ENCODE data around the gene RUNX3.

Gene RUNX3

DNA sequence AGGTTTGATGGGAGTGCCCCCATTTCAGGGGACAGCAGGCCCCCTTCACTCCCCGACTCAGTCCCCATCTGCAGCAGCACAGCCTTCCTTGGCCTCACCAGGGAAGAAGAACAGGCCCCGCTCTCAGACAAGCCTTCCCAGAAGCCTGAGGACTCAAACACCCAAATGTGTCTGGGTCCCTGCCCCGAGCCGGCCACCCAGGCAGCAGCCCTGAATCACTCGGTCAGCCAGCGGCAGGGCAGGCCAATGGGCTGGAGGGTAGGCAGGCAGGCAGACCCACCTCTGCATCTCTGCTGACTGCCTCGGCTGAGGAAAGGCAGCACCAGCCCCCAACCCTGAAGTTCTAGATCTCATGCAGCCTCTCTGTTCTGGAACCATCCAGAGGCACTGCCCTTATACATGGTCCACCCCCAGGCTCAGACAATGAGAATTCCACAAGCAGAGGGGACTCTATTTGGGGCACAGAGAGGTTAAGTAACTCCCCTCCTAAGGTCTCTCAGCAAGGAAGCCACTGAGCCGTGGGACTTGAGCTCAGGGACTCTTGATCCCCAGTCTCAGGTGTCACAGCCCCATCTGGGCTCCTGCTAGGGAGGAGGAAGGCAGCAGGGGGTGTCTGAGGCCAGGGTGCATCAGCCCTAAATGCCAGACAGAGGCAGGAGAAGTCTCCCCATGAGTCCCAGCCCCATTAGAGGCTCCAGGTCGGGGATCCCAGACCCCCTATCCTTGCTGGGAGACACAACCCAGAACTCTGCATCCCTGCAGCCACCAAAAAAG lies 33.2 kb upstream of the RUNX3 start:
- DNase-seq = peak; percentile 51 to 53

DNA sequence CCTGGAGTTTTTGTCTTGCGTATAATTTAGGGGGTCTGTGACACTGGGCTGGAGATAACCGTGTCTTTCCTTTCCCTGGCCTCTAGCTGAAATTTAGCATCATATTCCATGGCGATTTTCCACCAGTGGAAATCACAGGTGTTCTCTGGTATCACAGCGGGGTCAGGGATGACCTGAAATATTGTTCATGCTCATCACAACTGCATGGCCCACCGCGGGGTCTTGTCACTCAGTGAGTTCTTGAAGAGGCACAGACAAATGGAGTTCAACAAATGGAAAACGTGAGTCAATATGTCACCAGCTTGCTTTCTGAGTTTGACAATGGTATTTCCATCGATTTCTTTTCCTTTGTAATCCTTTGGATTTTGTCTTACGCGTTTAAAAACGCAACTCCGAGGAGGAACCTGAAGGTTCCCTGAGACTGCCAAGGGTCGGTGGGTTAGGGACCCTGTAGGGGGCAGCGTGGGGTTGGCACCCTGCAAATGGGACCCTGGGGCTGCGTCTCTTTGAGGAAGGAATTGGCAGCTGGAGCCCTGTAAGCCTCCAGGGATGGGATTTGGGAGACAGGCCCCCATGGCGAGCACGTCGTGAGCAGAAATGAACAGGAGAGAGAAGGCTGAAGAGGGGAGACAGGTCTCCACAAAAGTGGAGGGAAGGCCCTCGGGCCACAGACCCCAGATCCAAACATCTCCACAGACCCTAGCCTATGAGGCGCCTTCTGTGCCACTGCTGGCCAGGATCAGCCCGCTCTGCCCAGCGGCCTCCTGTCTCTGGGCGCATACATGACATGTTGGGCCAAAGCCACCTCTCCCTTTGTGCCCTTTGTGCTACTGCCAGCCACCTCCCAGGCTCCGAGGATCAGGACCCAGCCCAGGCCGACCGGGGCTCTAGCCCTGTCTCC lies 32.1 kb upstream of the RUNX3 start:
- no peak for DNase-seq

DNA sequence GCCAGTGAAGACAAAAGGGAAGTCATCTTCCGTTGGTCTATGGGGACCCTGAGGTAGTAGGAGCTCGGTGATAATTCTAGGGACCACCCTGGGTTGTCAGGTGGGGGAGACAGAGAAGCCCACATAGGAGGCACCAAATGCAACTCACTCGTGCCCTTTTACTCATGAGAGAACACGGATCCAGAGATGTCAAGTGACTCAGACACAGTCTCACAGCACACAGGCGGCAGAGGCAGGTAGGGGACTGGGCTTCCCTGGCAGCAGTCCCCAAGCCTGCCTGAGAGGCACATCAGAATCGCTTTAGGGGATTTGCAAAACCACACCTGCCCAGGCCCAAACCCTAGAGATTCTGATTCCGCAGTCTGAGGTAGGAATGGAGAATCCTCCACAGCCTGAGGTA lies 31.3 kb upstream of the RUNX3 start:
- DNase-seq = no peak

DNA sequence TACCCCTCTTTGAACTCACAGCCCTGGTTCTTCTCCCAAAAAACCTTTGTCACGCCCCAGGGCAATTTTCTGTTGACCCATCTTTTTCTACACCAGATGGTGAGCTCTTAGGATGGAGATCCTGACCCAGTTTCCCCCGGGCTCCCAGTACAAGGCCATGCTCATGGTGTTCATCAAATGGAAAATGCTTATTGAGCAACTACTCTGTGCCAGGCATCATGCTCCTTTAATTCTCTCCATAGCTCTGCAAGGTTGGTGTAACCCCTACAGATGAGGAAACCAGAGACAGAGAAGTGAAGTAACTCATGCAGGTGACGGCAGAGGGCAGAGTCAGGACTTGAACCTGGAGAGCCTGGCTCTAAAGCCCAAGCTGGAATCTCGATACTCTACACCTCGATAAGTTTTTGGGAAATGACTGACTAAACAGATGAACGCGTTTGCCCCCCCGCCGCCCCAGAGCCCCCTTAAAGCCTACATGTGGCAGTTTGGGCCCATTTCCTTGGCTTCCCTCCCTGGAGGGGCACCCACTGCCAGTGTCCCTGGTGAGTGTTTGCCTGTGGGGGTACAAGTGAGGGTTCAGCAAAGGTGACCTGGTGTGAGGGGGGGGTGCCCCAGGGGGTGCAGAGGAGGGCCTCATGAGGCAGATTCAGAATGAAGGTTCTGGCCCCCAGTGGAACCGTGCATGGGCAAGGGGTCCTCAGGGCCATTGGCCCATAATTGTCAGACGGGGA lies 30.2 kb upstream of the RUNX3 start:
- DNase-seq = no peak

DNA sequence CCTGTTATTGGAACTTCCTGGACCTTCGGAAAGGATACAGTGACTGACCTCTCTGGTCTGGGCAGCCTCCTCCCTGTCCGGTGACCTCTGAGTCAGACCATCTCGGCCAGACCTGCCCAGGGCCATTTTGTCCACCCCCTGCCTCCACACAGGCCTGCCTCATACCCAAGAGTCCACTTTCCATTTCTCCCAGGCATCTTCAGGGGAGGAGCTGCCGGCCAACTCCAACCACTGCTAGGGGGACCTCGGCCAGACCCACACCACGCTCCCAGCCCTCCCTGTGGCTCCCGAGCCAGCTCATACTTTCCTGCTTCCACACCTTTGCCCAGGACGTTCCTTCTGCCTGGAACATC lies 29.5 kb upstream of the RUNX3 start:
- no peak for DNase-seq

DNA sequence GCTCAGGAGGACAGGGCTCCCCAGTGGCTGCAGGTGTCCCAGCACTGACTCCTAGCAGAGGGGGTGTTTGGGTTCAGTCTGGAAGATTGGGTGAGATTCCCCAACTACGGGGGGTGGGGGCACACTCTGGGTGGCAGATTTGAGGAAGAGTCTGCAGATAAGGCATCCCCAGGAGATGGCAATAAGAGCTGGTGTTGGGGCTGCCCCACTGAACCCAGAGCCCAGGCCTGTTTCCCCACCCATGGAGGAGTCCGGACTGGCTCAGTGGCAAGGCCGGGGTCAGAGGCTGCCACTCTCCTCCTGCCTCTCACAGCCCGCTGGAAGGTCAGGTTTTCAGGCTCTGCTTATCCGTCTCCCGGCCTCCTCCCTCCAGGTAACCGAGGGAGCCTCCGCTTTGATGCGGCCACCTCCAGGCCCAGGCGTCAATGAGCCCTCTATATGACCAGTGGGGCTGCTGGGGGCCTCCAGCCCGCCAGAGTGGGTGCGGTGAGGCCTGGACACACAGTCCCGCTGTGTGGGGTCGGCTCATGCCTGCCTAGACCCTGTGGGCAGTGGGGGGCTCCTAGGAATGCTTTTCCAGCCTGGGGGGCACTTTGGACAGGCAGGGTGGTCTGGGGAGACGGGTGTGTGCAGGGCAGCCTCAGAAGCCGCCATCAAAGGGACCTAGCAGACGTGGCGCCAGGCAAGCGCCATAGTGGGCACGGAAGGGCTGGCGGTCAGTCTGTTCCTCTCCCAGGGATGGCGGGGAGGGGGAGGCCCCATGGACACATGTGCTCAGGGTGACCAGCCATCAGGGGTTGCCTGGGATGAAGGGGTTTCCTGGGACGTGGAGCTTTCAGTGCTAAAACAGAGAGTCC lies 28.9 kb upstream of the RUNX3 start:
- DNase-seq = no peak

DNA sequence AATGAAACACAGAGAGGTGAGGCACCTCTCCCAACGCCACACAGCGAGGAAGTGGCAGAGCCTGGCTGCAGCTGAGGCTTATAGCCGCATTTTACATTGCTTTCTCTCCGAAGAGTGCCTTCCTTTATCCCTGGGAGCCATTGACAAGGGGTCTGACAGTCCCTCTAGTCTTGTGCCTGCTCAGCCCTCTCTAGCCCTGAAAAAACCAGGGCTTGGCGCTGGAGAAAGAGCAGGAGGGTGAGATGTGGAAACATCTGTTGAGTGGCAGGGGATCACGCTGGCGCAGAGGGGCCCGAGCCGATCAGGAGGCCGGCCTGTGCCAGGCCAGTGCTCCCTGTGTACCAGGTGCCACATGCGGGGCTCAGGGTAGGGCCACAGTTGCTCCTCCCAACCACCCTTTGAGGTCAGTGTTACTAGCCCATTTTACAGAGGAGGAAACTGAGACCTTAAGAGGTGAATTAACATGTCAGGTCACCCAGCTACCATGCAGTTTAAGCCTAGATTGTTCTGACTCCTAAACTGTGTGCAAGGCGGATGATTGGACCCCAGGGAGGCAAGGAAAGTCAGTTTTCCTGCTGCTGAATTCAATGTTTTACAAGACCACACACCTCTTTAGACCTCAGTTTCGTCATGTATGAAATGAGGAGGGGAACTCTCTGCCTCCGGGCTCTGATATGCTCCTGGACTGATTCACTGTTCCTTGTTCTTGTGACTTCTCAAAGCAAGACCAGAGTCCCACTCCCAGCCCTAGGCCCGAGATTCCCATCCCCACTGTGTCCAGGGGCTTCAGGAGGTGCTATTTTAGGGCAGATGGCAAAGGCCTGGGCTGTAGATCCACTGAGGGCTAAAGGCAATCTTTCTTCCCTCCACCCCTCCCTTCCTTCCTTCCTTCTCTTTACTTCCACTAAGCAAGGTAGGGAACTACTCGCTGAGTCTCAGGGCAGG lies 28.0 kb upstream of the RUNX3 start:
- DNase-seq = no peak

DNA sequence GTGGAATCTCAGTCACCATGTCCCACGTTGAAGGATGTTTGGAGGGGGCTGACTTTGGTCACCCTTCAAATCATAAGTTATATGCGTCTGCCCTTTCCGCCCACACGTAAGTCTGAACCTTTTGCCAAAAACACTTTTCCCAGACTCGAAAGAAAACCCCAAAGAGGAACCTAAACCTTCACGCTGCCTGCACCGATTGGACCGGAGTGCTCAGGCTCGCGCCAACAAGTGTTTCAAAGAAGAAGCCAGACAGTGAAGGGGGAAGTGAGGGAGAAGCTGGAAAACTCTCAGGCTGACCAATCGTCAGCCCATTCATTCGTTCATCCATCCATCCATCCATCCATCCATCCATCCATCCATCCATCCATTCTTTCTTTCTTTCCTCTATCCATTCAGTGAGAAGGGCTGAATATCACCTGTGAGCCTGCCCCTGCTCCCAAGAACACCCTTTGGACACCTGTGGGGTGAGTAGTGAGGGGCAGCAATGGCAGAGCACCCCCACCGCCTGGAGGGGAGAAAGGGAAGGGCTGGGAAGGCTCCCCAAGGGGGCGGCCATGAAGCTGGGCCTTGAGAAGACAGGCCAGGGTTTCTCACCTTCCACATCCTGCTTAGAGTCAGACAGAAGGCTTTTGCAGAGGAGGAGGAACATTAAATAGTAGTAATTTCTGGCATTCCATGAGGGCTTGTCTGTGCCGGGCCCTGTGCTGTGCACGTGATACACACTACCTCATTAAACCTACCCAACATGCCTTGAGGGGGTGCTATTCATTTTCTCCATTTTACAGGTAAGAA lies 27.1 kb upstream of the RUNX3 start:
- peak in 1 of 2 donors; percentile 45 for DNase-seq

DNA sequence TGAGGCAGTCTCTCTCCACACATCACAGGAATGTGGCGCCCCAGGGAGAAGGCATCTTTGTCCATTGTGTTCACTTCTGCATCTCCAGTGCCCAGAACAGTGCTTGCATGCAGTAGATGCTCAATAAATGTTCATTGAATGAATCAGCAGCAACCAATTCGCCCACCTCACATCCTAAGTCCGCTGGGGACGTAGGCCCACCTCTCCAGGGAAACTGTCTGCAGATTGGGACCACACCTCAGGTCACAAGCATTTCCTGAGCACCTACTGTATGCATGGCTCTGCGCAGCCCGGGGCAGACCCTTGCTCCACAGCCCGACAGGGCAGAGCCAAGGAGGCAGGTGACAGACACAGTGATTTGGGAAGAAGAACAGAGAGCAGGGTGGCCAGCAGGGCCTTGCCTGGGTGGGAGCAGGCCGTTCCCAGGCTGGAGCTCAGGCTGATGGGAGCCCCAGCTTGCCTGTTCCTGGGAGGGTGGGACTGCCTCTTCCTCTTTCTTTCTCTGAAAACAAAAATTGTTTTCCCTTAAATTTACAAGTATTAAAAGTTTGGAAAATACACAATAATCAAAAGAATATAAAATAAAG lies 25.8 kb upstream of the RUNX3 start:
- DNase-seq = no peak

DNA sequence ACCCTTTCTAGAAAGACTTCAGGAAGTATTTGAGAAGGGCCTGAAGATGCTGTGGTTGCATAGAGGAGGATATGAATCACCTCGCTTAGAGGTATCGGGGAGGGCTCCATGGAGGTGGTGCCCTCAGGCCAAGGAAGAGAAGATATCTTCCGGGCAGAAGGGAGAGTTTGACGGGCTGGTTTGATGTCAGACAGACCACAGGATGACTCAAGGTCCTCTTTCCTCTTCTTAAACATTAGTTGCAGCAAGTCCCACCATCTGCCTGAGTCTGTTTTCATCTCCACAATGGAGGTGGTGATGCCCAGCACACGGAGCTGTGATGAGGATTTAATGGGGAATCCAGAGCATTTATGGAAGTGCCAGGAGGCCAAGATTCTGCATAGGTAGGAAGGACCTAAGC lies 25.1 kb upstream of the RUNX3 start:
- peak; percentile 64 to 67 for DNase-seq

DNA sequence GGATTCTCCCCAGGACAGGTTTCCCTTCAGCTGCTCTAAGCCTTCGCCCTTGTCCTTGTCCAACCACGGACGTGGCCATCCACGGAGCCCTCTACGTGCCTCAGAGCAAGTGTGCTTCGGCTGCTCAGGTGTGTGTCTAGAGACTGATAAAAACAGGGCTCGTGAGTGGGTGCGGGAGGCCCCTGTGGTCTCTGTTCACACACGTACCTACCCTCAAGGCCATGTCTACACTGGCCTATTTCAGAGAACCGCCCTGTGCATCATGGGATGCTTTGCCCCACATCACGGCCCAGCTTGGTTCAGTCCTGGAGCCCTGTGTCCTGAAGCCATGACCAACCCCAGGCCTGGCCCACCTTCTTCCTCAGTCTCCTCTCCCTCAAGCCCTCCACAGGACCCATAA lies 24.6 kb upstream of the RUNX3 start:
- DNase-seq = no peak

DNA sequence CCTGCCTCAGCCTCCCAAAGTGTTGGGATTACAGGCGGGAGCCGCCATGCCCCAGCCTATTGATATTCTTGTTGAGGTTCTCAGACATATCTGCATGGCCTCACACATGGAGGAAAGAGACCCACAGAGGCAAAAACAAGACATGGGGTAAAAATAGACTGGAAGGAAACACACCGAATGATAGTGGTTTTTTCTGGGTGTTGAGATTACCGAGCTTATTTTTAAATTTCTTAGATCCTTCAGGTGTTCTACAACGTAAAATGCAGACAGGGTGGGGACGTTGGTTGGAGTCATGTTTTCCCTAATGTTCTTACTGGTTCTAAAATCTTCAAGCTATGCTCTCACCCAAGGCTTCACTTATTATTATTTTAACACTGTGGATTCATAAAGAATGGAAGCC lies 23.9 kb upstream of the RUNX3 start:
- DNase-seq = no peak

DNA sequence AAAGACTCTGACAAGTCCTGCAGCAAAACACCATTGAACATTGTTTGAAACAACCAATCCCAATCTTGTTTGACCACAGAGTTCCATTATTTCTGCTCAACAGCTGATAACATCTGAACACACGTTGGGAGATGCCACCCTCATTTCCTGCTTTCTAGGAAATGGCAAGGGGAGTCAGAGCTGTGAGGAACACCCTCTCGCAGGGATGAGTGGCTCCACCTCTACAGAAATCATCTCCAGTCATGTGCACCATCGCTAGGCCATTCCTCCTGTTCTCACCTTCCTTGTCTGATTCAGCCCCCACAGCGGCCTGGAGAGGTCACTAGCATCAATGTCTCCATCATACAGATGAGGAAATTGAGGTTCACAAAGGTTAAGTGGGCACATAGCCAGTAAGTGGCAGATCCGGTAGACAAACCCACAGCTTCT lies 22.4 kb upstream of the RUNX3 start:
- peak; percentile 51 to 69 for DNase-seq

DNA sequence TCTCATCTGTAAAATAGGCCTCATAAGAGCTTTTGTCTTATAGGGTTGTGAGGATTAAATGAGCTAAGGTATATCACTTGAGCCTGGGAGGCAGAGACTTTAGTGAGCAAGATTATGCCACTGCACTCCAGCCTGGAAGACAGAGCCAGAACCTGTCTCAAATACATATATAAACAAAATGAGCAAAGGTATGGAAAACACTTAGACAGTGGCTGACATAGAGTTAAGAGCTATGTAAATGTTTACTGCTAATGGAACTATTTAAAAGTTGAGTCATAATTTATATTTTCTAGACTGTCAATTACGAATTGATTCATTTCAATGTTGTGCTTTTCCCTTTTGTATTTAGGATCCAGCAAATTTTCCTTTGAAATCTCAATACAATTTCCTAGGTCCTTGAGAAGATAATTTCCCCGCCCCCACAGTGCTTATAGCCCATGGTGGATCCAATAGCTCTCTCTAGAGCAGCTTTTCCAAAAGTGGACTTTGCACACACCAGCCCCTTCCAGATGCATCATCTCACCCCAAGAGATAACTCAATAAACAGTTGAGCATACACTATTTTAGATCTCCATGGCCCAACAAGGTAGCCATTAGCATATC lies 21.8 kb upstream of the RUNX3 start:
- DNase-seq = no peak

DNA sequence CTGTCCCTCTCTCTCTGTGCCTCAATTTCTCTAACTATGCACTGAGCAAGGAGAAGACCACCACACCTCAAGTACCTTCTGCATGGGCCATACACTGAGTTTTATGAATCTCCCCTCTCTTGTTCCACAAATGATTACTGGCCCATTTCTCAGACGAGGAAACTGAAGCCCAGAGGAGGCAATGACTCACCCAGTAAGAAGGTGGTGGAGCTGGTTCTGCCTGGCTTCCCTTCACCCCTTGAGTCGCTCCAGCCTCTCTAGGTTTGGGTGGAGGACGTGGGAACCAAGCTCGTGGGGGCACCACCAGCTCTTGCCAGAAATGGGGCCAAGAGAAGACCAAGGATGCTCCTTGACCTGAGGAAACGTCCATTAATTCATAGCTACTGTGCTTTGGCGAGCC lies 21.3 kb upstream of the RUNX3 start:
- DNase-seq = no peak

DNA sequence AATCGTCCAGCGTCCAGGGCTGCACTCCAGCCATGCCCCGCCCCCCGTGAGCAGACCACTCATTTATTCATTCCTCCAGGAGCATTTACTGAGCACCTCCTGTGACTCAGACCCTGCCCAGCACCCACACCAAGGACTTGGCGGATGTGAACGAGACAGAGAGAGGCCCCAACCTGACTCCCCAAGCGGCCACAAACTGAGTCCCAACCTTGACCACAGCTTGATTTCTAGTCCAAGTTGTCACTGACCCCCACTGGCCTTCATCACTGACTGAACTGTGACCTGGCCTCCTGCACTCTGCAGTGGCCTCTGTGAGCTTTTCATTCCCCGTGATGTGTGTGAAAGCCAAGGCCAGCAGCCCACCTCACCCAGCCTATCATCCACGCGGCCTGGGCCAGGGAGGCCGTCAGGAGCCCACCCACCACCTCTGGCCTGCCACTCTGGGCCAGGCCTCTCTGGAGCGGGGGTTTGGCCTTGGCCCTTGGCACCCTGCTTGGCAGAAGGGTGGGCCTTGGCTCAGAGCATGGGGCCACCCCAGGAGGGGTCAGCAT lies 19.3 kb upstream of the RUNX3 start:
- DNase-seq = no peak

DNA sequence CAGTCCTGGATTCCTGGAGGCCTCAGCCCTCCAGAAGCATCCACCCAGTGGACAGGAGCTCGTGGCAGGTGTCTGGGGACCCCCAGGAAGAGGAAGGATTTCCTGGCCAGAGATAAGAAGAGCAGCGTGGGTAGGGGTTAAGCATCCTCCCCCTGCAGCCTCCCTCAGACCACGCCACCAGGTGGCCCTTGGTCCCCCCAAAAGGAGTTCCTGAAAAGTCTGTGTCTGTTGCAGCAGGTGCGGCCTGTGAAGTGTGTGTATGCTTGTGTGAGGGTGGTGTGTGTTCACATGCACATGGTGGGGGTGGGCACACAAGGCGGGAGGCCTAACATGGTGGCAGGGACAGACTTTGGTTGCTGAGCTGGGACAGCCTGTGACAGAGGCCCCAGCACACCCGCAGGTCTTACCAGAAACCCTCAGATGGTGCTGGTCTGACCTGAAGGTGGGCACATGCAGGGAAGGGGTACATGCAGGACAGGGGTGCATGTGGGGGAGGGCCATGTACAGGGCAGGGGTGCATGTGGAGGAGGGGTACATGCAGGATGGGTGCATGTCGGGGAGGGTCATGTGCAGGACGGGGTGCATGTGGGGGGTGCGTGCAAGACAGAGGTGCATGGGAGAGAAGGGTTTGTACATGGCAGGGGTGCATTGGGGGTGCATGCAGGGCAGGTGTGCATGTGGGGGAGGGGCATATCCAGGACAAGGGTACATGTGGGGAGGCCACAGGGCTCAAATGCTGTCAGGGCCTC lies 18.2 kb upstream of the RUNX3 start:
- no peak for DNase-seq

DNA sequence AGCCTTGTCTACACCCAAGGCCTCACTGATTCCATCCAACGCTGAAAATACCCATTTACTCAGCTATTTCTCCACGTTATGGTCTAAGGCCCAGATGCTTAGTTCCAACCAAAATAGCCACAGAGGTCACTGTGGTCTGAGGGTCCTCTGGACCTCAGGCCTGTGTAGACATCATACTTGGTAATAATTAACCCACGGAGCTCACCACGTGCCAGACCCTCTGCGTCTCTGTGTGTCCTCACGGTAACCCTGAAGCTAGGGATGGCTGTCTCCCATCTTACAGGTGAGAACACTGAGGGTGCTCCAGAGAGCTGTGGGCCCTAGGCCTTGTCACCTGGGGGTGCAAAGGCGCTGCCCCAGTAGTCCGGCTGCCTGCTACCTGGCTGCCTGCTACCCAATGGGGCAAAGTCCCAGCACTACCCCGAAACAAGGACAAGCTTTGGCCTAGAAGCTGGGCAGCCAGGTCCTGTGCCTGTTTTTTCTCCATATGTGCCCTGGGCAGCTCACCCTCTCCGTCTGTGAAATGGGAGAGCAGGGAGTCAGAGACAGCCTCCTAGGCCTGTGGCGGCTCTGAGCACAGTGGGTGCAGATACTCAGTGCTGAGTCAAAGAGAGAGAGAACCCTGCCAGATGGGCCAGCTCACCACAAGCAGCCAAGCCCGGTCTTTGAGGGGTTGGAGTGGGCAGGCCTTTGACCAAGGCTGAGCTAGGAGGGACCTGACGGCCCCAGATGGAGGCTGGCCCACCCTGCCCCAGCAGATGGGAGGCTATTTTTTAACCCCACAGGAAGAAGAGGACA lies 17.0 kb upstream of the RUNX3 start:
- DNase-seq = no peak

All from CD4-positive, alpha-beta T cell treated with Interleukin-4 for 1 hour (primary cell).